ENCODE data around the gene C12orf57.

Gene C12orf57

GRCh38 chr12:6919588-6919987, 24.2 kb upstream of the C12orf57 start:
- DNase-seq: no peak

- no peak for DNase-seq
Measured at GRCh38 chr12:6921539-6921938, 22.3 kb upstream of the C12orf57 start.

GRCh38 chr12:6921996-6922946, 21.6 kb upstream of the C12orf57 start:
- no peak for DNase-seq

GRCh38 chr12:6923003-6923732, 20.7 kb upstream of the C12orf57 start:
- no peak for DNase-seq

GRCh38 chr12:6923851-6924250, 20.0 kb upstream of the C12orf57 start:
- no peak for DNase-seq

- no peak for DNase-seq
Measured at GRCh38 chr12:6925239-6925539, 18.6 kb upstream of the C12orf57 start.

GRCh38 chr12:6925540-6926279, 18.1 kb upstream of the C12orf57 start:
- no peak for DNase-seq

GRCh38 chr12:6927379-6928021, 16.3 kb upstream of the C12orf57 start, which contains the start of gene ATN1:
Gene ATN1 (plus strand): TSS chr12:6927959. CDS start chr12:6934002, 6,043 bp downstream.
- DNase-seq: peak in 2 of 4 experiments; percentile 20 to 30

GRCh38 chr12:6928022-6928702, 15.7 kb upstream of the C12orf57 start:
- no peak for DNase-seq

GRCh38 chr12:6928703-6929407, 15.0 kb upstream of the C12orf57 start:
- DNase-seq: no peak

GRCh38 chr12:6929466-6930452, 14.1 kb upstream of the C12orf57 start:
- no peak for DNase-seq

- no peak for DNase-seq
Measured at GRCh38 chr12:6932766-6933165, 11.1 kb upstream of the C12orf57 start.

GRCh38 chr12:6934110-6934509, 9.7 kb upstream of the C12orf57 start:
- no peak for DNase-seq

- no peak for DNase-seq
Measured at GRCh38 chr12:6935371-6936193, 8.2 kb upstream of the C12orf57 start.

- DNase-seq: no peak
Measured at GRCh38 chr12:6936194-6936635, 7.6 kb upstream of the C12orf57 start.

- DNase-seq: no peak
Measured at GRCh38 chr12:6936636-6937480, 7.0 kb upstream of the C12orf57 start.

- peak; percentile 70 to 86 (median 82) for DNase-seq
Measured at GRCh38 chr12:6937481-6938352, 6.1 kb upstream of the C12orf57 start.
